Thymus (tissue), 11 donors: ENCODE data around the gene NFIB. TPM values are rescaled to one million over a fixed set of nuclear protein-coding genes. Genes with fewer than 3 reads are reported as not detected.
A peak's percentile ranks its signal among the peaks of the same experiment; 100 is the strongest.

Experiments used
- DNase-seq, 9 donors: peaks; one replicate each; pipeline ENCODE4 v3.0.0-alpha.2; 2013; ENCODE audit warnings: low spot score in 9 of 9, low read depth in 6 of 9, missing footprints in 1 of 9
- H3K27ac ChIP-seq, 2 donors: one replicate each; pipeline ENCODE4 v1.5.1; 2013; ENCODE audit warnings: control low read depth in 1 of 2, low read depth in 1 of 2, low read length in 1 of 2, mild to moderate bottlenecking in 1 of 2, moderate library complexity in 1 of 2
- H3K27me3 ChIP-seq, 2 donors: one replicate each; pipeline ENCODE4 v1.5.1; 2013; ENCODE audit warnings: low read length in 1 of 2; ENCODE audit not compliant: control insufficient read depth in 2 of 2, insufficient read depth in 1 of 2
- H3K36me3 ChIP-seq, 2 donors: one replicate each; pipeline ENCODE4 v1.5.1; 2013; ENCODE audit warnings: low read length in 1 of 2, mild to moderate bottlenecking in 1 of 2, moderate library complexity in 1 of 2; ENCODE audit not compliant: control insufficient read depth in 2 of 2, insufficient read depth in 2 of 2
- H3K4me1 ChIP-seq, 2 donors: one replicate each; pipeline ENCODE4 v1.5.1; 2013; ENCODE audit warnings: low read length in 2 of 2; ENCODE audit not compliant: control insufficient read depth in 2 of 2, insufficient read depth in 2 of 2
- H3K4me3 ChIP-seq, 2 donors: one replicate each; pipeline ENCODE4 v1.5.1; 2013; ENCODE audit warnings: low read length in 2 of 2, control low read depth in 1 of 2, mild to moderate bottlenecking in 1 of 2
- H3K9me3 ChIP-seq, 2 donors: one replicate each; pipeline ENCODE4 v1.5.1; 2013; ENCODE audit warnings: low read length in 1 of 2, mild to moderate bottlenecking in 1 of 2; ENCODE audit not compliant: control insufficient read depth in 2 of 2, insufficient read depth in 1 of 2
- WGBS: extraction: QIAGEN DNeasy Blood & Tissue Kit; methylation state at CpG from one replicate; pipeline ENCODE4 v1.1.7; 2013; 5-methylcytosine and 5-hydroxymethylcytosine counted together
- polyA plus RNA-seq: library from polyadenylated mRNA; stranded (reverse); fragments of 200-250 nt; gene quantifications from one replicate; pipeline ENCODE4 v1.2.3, GENCODE V29; 2013
- total RNA-seq: library from RNA; stranded (reverse); fragments of 120-200 nt; gene quantifications from one replicate; pipeline ENCODE4 v1.2.4, GENCODE V29; 2013
- donor health status: healthy.

NFIB gene
- total and polyA plus RNA-seq, 2 donors, result 10.3 to 12.4 TPM

GRCh38 chr9:14323985-14324650, 10.2 kb upstream of the NFIB start:
- no peak for DNase-seq
- H3K27ac ChIP-seq, result no peak overlapping the region
- H3K4me1 ChIP-seq, result peaks cover 3% of the 10 kb centered on the region in 2 donors
- no peaks in the 10 kb centered on the region for H3K9me3 ChIP-seq
- peaks cover 26 to 40% of the 10 kb centered on the region in 2 donors for H3K27me3 ChIP-seq
- H3K36me3 ChIP-seq, result no peaks in the 10 kb centered on the region
- H3K4me3 ChIP-seq, result no peak overlapping the region
- WGBS, result 97% methylated on average over 2 of the region's 2 CpGs

GRCh38 chr9:14323083-14323971, 9.4 kb upstream of the NFIB start:
- H3K27ac ChIP-seq, result peak overlapping the region; percentile 60 to 74
- no peaks in the 10 kb centered on the region for H3K9me3 ChIP-seq
- H3K4me1 ChIP-seq, result peaks cover 3% of the 10 kb centered on the region in 2 donors
- peak overlapping the region; percentile 37 to 67 for H3K4me3 ChIP-seq
- no peaks in the 10 kb centered on the region for H3K36me3 ChIP-seq
- 43% methylated on average over 17 of the region's 17 CpGs for WGBS
- no peak for DNase-seq
- H3K27me3 ChIP-seq, result peaks cover 34 to 43% of the 10 kb centered on the region in 2 donors

- Histone ChIP-seq H3K9me3 (no peaks in the 10 kb centered on the region), H3K4me1 (peaks cover 3% of the 10 kb centered on the region in 2 donors), H3K27me3 (peaks cover 41 to 49% of the 10 kb centered on the region in 2 donors), H3K27ac (peak overlapping the region; percentile 60 to 74), H3K4me3 (peak overlapping the region; percentile 41 to 67), H3K36me3 (no peaks in the 10 kb centered on the region)
- WGBS, result under 1% methylated on average over 98 of the region's 98 CpGs
- peak in 8 of 9 donors; percentile 32 to 84 (median 66) for DNase-seq
These were observed 8.5 kb upstream of the NFIB start for GRCh38 chr9:14322211-14323082.

- no peaks in the 10 kb centered on the region for H3K36me3 ChIP-seq
- H3K4me1 ChIP-seq, result peaks cover 3% of the 10 kb centered on the region in 2 donors
- peaks cover 49 to 57% of the 10 kb centered on the region in 2 donors for H3K27me3 ChIP-seq
- WGBS, result 35% methylated on average over 9 of the region's 9 CpGs
- DNase-seq, result no peak
- no peaks in the 10 kb centered on the region for H3K9me3 ChIP-seq
- peak overlapping the region; percentile 41 to 67 for H3K4me3 ChIP-seq
- H3K27ac ChIP-seq, result peak overlapping the region in 1 of 2 donors; percentile 44
These were observed 7.7 kb upstream of the NFIB start for GRCh38 chr9:14321517-14322130.

- no peaks in the 10 kb centered on the region for H3K9me3 ChIP-seq
- H3K27ac ChIP-seq, result peak overlapping the region in 1 of 2 donors; percentile 8
- peaks cover 60 to 68% of the 10 kb centered on the region in 2 donors for H3K27me3 ChIP-seq
- no peak overlapping the region for H3K4me3 ChIP-seq
- H3K36me3 ChIP-seq, result no peaks in the 10 kb centered on the region
- DNase-seq, result no peak
- H3K4me1 ChIP-seq, result peaks cover 3% of the 10 kb centered on the region in 2 donors
- 87% methylated on average over 14 of the region's 14 CpGs for WGBS
These were observed 6.6 kb upstream of the NFIB start for GRCh38 chr9:14320271-14321181.

- H3K9me3 ChIP-seq, result no peaks in the 10 kb centered on the region
- no peak overlapping the region for H3K4me3 ChIP-seq
- no peaks in the 10 kb centered on the region for H3K36me3 ChIP-seq
- H3K27ac ChIP-seq, result no peak overlapping the region
- 93% methylated on average over 4 of the region's 4 CpGs for WGBS
- H3K27me3 ChIP-seq, result peaks cover 73 to 78% of the 10 kb centered on the region in 2 donors
- peaks cover 3 to 9% of the 10 kb centered on the region in 2 donors for H3K4me1 ChIP-seq
- no peak for DNase-seq
These were observed 5.1 kb upstream of the NFIB start for GRCh38 chr9:14318934-14319580.

- Histone ChIP-seq H3K4me3 (no peak overlapping the region), H3K36me3 (no peaks in the 10 kb centered on the region), H3K4me1 (peaks cover 3 to 9% of the 10 kb centered on the region in 2 donors), H3K27ac (no peak overlapping the region), H3K27me3 (peaks cover 71 to 79% of the 10 kb centered on the region in 2 donors), H3K9me3 (no peaks in the 10 kb centered on the region)
- no peak for DNase-seq
- WGBS, result 90% methylated on average over 2 of the region's 2 CpGs
These were observed 4.4 kb upstream of the NFIB start for GRCh38 chr9:14318361-14318760.
